A375 (cell line): ENCODE results near the gene F13A1. TPM values are rescaled to one million over a fixed set of nuclear protein-coding genes. Genes with fewer than 3 reads are reported as not detected.

Experiments used
- small RNA-seq: library from RNA; depleted of rRNA; stranded (forward); fragments of <200 nt; gene quantifications from one replicate; pipeline ENCODE3, GENCODE V24; 2014
- total RNA-seq: library from RNA; depleted of rRNA; stranded (reverse); fragments of >200 nt; shearing (Covaris generic); gene quantifications from 2 replicates; pipeline ENCODE4 v1.2.3, GENCODE V29; 2014; rRNA removed

The F13A1 gene
- total RNA-seq = not detected in 2 replicates

DNA sequence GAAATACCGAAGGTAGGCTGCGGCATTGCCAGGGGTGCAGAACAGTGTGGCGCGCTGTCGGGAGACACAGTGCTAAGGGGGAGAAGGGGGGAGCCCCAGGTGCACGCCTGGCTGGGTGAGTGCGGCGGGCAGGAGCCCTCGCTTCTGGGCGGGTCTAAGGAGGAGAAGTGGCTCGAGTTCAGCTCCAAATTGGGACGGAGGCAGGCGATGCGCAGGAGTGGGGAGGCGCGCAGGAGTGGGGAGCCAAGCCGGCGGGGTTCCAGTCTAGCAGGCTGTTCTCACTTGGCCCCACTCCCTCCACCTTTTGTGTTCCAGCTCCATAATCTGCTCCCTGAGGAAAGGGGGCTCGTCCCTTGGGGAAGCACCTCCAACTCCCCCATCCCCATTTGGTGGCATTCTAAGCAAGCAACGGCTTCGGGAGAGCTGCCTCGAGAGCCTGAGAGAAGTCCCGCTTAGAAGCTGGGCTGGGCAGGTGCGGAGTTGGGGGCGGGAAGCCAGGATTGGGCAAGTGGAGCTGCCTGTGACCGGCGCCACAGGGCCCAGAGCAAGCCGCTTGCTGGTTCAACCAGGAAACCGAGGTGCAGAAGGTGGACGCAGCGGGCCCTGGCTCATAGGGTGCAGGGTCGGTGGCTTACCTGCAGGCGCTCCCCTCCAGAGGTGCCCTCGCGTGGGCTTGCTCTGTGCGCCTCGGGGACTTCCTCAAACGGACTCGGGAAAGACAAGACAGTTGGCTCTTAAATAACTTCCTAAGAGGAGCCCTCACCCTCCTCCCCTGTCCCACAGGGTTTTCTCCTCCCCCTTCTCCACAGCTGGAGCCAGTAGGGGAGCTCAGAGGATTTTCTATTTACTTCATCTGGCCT, at the start of gene F13A1:
TSS of gene F13A1 (minus strand) at position 711 of the 860 bp plus-strand sequence. CDS start 1,998 bp downstream, outside the sequence.

Small RNA genes within 50 kb of the gene (small RNA-seq; reads per million reads assigned to genes)
- gene MIR7853 = not detected
